Astrocyte (in vitro differentiated cells and primary cell): ENCODE measurements around the gene RNH1.

ENCODE experiments used
- EZH2 ChIP-seq: IDR thresholded peaks from 2 replicates; pipeline ENCODE4 v1.6.1; 2012; ENCODE audit warnings: mild to moderate bottlenecking, low read length, inconsistent platforms; ENCODE audit not compliant: insufficient read depth
- TF ChIP-seq, protein P1 (sequence below): IDR thresholded peaks from 2 replicates; pipeline ENCODE4 v1.5.1; 2011; ENCODE audit warnings: low read depth, mild to moderate bottlenecking, inconsistent platforms, low read length, moderate library complexity; ENCODE audit not compliant: insufficient read depth

GRCh38 chr11:468036-468435 is 39.0 kb downstream of the RNH1 start:
- no peak for TF ChIP-seq EZH2
- TF ChIP-seq, protein P1, sequence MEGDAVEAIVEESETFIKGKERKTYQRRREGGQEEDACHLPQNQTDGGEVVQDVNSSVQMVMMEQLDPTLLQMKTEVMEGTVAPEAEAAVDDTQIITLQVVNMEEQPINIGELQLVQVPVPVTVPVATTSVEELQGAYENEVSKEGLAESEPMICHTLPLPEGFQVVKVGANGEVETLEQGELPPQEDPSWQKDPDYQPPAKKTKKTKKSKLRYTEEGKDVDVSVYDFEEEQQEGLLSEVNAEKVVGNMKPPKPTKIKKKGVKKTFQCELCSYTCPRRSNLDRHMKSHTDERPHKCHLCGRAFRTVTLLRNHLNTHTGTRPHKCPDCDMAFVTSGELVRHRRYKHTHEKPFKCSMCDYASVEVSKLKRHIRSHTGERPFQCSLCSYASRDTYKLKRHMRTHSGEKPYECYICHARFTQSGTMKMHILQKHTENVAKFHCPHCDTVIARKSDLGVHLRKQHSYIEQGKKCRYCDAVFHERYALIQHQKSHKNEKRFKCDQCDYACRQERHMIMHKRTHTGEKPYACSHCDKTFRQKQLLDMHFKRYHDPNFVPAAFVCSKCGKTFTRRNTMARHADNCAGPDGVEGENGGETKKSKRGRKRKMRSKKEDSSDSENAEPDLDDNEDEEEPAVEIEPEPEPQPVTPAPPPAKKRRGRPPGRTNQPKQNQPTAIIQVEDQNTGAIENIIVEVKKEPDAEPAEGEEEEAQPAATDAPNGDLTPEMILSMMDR = no peak
